Femur (tissue), 1 donor: ENCODE measurements around the gene SULT1C2.
"Not testable (repeated sequence)": the region's sequence is repeated elsewhere in the genome, so short reads cannot be mapped to it uniquely, and the experiment has no call there.

Source experiments
- DNase-seq: peaks from one replicate; pipeline ENCODE4 v3.0.0-alpha.2; 2017

SULT1C2 gene

GRCh38 chr2:108288534-108289106, at the start of gene SULT1C2:
Gene SULT1C2, plus strand, starts transcription at chr2:108288895. Its CDS starts 4,773 bp downstream, at chr2:108293668.
- DNase-seq, result peak; percentile 22

GRCh38 chr2:108239786-108240185, 48.9 kb upstream of the SULT1C2 start, which contains the start of gene SULT1C3:
Gene SULT1C3, plus strand, starts transcription at chr2:108239968. Its CDS starts 7,227 bp downstream, at chr2:108247195.
- no peak for DNase-seq

DNA sequence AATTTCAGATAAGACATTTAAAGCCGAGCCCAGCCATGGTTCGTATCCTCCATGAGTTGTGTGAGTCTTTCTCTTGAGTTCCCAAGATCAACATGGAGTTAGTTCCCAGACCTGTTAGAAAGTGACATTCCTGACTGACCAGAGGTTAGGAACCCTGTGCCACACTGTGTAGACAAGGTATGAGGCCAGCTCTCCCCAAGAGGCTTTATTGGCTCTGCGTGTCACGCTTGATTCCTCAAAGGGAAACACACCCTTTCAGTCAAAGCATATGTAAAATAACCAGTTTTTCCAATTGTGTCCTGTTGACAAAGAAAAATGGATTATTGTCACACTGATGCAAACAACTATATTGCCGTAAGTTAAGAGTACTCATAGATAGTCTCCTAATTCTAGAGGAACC, 47.7 kb upstream of the SULT1C2 start:
- DNase-seq, result no peak

GRCh38 chr2:108243566-108243965, 45.1 kb upstream of the SULT1C2 start:
- DNase-seq, result no peak

- no peak for DNase-seq
Observed at GRCh38 chr2:108244667-108245414, 43.9 kb upstream of the SULT1C2 start.

- no peak for DNase-seq
Observed at GRCh38 chr2:108253106-108253505, 35.6 kb upstream of the SULT1C2 start.

DNA sequence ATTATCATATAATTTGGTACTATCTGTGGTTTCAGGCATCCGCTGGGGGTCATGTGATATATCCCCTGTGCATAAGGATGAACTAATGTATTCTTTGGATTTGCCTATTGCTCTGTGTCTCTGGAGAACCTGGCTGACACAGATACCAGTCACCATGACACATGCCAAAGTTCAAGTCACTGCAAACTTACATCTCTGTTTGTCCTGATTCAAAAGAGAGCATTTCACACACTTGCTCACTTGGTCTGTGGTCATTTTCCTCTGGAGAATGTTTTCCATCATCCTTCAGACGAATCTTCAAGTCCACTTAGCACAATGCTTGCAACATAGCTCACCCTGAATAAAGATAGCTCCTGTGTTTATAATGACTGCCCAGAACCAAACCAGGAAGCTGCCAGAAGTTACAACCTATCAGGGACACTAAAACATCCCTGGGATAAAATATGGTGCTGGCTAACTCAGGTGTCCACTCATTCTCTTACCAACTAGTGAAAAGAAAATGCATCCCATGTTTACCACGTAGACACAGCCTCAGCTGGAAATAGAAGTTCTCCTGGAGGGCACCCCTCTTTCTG, 30.9 kb upstream of the SULT1C2 start:
- DNase-seq, result no peak

- no peak for DNase-seq
Observed at GRCh38 chr2:108260773-108261172, 27.9 kb upstream of the SULT1C2 start.

- DNase-seq, result no peak
Observed at GRCh38 chr2:108262036-108262435, 26.7 kb upstream of the SULT1C2 start.

- no peak for DNase-seq
Observed at GRCh38 chr2:108263401-108263800, 25.3 kb upstream of the SULT1C2 start.

- DNase-seq, result no peak
Observed at GRCh38 chr2:108266218-108266617, 22.5 kb upstream of the SULT1C2 start.

DNA sequence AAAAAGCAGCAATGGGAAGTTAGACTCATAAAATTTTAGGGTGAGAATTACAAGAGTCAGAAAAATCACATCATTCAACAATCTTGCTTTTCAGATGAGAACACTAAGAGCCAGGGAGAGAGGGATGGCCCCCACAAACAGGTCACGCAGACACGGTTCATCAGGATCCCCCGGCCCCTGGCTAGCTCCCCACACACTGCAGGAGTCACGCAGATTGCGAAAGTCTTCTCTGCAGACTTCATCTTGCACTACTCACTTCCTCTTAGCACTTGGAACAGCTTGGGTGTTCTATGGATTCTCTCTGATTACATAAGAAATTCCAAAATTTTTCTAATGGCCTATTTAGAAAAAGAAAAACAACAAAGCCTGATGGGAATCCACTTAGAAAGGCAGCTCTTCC, 21.6 kb upstream of the SULT1C2 start:
- no peak for DNase-seq

DNA sequence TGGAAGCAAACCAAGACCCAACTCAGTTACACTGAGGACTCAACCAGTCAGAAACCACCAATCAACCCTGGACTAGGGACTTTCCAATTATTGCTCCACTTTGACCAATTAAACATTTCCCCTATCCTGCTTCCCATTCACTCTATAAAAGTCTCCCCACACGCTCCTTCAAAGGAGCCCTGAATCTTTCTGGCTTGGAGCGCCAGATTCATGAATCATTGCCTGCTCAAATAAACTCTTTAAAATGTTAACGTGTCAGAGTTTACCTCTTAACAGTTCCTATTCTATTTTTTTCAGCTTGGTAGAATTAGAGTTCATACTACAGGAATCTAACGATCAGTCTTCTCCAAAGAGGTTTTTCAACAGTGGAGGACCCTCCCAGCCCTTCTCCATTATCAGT, 20.7 kb upstream of the SULT1C2 start:
- no peak for DNase-seq

GRCh38 chr2:108270346-108270745, 18.3 kb upstream of the SULT1C2 start:
- DNase-seq, result no peak

DNA sequence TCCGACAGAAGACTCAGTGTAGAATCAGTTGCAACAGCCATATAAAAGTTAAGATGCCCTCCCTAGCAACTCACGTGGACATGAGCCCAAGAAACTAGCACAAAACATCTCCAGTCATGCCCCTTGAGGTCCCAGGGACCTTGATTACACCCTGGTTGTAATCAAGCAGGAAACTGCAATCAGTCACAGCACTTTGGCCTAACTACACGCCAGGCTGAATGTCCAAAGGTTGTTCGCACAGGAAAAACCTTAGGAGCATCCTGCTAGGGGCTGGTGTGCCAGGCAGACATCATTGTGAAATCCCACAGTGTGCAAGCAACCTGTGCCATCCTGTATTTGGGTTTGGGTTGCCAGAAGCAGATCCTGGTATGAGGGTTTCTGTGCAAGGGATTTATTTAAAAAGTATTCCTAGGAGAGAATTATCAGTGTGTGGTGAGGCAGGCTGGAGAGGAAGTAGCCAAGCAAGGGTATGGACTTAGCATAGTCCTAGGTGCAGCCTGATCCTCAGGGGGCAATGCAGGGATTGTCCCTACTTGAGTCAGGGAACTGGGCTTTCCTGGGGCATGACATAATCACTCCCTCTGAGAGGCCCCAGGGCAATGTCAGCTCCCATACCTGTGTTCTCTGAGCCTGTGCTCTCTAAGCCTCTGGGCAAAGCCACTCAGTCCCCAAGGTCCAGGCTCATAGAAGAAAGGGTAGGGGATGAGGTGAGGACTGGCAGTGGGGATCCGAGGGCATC, 17.8 kb upstream of the SULT1C2 start:
- DNase-seq, result no peak

DNA sequence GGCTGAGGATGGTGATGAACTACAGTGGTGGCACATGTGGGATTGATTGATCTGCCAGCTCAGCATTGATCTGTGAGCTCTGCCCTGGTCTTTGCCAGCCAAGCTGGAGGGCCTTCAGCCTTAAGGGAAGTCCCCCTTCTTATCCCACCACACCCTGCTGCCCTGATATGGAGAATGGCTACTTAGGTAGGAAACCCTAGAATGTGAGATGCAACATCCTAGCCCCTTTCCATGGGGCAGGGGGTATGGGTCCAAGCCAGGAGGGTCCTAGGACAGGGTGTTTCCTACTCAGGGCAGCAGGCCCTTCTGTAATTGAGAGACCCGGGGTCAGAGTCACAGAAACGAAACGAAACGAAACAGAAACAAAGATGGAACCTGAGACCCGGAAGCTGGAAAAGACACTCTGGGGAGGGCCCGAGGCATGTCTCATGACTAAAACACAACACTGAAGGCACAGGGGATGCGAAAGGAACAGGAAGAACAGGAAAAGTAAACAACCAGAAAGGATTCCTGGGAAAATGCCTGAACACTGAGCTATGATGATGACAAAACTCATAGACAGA, 16.9 kb upstream of the SULT1C2 start:
- peak; percentile 60 for DNase-seq

DNA sequence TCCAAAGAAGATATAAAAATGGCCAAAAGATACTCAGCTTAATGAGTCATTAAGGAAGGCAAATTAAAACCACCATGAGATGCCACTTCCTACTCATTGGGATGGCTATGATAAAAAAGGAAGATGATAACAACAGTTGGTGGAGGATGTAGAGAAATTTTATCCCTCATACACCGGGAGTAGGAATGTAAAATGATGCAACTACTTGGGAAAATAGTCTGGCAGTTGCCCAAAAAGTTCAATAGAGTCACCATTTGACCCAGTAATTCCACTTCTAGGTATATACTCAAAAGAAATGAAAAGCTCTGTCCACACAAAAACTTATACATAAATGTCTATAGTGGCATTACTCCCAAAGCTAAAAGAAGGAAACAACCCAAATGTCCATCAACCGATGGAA, 10.1 kb upstream of the SULT1C2 start:
- no peak for DNase-seq

DNA sequence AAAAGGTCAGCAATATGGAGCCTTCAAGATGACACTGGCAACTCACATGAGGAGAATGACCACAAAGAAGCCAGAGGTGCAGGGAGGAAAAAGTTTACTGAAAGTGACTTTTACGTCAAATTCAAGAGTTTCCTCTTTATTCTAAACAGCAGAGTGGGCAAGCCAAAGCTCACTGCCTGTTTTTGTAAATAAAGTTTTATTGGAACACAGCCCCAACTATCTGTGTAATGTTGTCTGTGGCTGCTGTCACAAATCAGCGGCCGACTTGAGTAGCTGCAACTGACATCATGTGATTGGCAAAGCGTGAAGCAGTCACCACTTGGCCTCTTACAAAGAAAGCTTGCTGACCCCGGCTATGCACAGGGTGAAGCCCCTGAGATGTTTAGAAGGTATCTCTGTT, 9.2 kb upstream of the SULT1C2 start:
- DNase-seq, result no peak

DNA sequence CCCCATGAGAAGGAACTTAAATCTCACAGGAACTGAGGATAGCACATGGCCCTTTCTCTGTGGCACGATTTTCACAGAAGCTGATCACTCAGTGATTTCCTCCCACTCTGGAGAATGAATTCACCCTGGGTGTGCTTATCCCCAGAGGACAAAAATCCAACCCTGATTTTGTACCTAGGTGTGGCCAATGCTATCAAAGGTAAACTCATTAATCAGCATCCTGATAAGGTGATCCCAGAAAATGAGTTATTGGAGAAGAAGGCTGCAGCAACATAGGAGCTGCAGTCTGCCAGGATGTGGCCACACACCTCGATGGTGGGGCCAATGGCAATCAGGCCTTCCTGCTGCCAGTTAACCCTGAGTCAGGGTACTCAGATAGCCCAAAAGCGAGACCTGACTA, 8.2 kb upstream of the SULT1C2 start:
- DNase-seq, result no peak

GRCh38 chr2:108284566-108284965, 4.1 kb upstream of the SULT1C2 start:
- DNase-seq, result not testable (repeated sequence)

GRCh38 chr2:108285616-108286015, 3.1 kb upstream of the SULT1C2 start:
- DNase-seq, result no peak

DNA sequence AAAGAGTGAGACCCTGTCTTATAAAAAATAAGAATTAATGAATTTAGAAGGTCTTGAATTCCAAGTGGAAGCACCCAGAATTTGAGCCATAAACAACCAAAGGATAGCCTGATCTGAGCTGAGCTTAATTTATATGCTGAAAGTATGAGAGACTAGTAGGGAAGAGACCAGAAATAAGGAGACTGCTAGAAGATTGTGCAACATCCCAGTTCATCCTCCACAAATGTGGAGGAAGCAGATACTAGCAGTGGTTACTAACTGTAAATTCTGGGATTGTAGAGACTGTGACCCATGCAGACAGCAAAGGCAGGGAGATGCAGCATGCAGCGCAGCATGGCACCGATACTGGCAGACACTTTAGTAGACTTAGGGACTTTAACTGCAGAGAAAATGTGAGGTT, 1.5 kb upstream of the SULT1C2 start:
- no peak for DNase-seq

- DNase-seq, result no peak
Observed at GRCh38 chr2:108293850-108294249, 5.2 kb downstream of the SULT1C2 start.
